SK-MEL-5 (cell line): Measurements from ENCODE around the gene FKBP2. TPM values are rescaled to one million over a fixed set of nuclear protein-coding genes. Genes with fewer than 3 reads are reported as not detected.

Experiments
- DNase-seq: peaks from one replicate; pipeline ENCODE4 v3.0.0-alpha.2; 2016; ENCODE audit warnings: low read depth, low spot score
- in situ Hi-C: cut with HindIII; loops from 2 replicates; pipeline ENCODE4 v1.10.0; 2016; ENCODE audit warnings: low sequenced_read_pairs, high pct_unique_total_duplicates, low pct_unique_long_range_greater_than_20kb
- total RNA-seq: library from RNA; depleted of rRNA; stranded (reverse); fragments of >200 nt; shearing (Covaris generic); gene quantifications from 2 replicates; pipeline ENCODE4 v1.2.3, GENCODE V29; 2014

The FKBP2 gene
- total RNA-seq, 1 experiment from 2014 or later, result 107 TPM

DNA sequence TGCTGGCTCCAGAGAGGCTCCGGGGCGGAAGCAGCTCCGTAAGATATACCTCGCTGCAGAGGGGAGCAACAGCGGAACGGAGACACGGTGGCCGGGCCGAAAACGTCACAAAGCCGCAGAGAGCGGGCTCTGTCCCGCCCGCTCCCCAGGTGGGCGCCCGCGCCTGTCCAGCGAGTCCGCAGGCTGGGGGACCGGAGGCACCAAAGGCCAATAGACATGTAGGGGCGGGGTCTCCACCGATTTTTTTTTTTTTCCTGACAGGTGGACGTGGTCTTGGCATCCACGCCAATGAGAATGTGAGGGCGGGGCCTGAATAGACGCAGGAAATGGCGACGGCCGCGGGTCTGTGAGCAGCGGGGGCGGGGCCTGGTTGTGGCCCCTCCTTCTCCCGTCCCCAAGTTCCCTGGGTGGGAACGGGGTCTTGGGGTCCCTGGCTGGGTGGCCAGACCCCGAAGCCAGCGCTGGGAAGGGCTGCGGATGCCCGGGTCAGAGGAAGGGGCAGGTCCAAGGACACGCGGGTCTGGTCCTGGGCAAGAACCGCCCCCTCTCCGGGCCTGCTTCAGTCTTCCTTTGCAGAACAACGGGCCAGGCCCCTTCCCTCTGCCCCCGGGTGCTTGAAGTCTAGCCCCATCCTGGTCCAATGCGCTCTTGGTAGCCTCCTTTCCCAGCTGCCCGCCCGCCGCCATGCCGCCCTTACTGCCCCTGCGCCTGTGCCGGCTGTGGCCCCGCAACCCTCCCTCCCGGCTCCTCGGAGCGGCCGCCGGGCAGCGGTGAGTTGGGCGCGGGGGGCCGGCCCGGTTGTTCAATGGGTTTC lies 10.5 kb upstream of the FKBP2 start, which contains the start of gene DNAJC4:
Gene DNAJC4, plus strand, starts transcription at position 378 of the 814 bp plus-strand sequence. Its CDS starts 307 bp downstream, at position 685.
- in situ Hi-C loops, result no loop called here
- peak; percentile 91 for DNase-seq

- in situ Hi-C loops, result no loop called here
- no peak for DNase-seq
Measured at GRCh38 chr11:64230985-64231365, 9.9 kb upstream of the FKBP2 start.

GRCh38 chr11:64231546-64231945 lies 9.3 kb upstream of the FKBP2 start:
- DNase-seq, result no peak
- in situ Hi-C loops, result no loop called here

DNA sequence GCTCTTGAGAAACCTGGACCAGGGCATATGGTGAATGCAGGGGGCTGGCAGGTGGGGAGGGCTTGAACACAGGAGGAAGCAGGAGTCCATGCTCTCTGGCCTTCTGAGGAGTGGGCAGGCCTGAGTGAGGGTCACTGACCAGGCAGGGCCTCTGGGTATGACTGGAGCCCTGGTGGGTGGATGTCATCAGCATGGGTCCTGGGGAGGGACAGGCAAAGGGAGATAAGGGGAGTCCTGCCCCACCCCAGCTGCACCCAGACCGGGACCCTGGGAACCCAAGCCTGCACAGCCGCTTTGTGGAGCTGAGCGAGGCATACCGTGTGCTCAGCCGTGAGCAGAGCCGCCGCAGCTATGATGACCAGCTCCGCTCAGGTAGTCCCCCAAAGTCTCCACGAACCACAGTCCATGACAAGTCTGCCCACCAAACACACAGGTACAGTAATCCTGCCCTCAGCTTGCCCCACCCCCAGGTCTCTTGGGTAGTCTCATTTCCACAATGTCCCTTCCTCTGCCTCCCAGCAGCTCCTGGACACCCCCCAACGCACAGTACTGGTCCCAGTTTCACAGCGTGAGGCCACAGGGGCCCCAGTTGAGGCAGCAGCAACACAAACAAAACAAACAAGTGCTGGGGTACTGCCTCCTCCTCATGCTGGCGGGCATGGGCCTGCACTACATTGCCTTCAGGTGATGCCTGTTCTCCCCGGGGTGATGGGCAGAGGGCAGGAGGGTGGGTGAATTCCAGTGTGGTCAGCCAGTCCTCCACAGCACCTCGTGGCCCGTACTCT lies 8.5 kb upstream of the FKBP2 start:
- in situ Hi-C loops, result no loop called here

DNA sequence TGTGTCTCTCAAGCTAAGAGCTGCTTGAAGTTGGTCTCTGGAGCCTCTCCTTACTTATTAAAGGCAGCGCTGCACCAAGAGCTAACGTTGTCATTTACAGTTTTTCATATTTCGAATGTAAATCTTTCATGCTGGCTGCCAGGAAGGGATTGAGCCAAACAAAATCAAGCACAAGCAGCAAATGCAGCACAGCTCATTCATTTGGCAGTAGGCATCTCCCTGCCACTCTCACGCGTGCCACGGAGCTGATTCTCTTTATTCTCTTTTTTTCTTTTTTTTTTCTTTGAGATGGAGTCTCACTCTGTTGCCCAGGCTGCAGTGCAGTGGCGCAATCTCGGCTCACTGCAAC lies 8.0 kb upstream of the FKBP2 start:
- no peak for DNase-seq
- in situ Hi-C loops, result no loop called here

More for the DNA sequence above, 8.5 kb upstream of the FKBP2 start:
- no peak for DNase-seq

GRCh38 chr11:64233913-64234586 lies 6.8 kb upstream of the FKBP2 start, which contains the start of gene VEGFB:
TSS of gene VEGFB (plus strand) at chr11:64234584. CDS start at chr11:64234834, 250 bp downstream.
- peak; percentile 55 for DNase-seq
- in situ Hi-C loops, result no loop called here

DNA sequence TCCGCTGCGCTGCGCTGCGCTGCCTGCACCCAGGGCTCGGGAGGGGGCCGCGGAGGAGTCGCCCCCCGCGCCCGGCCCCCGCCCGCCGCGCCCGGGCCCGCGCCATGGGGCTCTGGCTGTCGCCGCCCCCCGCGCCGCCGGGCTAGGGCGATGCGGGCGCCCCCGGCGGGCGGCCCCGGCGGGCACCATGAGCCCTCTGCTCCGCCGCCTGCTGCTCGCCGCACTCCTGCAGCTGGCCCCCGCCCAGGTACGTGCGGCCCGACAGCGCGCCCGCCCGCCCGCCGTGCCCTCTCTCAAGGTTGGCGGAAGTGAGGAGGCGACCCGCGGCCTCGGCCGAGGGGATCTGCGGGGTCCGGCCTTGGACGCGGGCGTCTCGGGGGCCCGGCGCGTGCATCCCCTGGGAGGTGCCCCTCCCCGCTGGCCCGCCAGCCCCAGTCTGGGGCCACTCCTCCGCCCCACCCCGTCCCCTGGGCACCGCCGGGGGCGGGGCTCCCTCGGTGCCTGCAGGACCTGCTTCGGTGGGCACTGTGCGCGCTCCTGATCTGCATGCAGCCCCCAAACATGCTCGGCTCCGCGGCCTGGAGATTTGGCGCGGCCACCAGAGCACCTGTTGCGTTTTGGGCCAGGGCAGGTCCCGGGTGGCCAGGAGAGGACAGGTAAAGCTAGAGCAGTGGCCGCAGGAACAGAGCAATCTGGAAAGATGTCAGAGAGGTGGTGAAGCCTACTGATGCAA lies 6.1 kb upstream of the FKBP2 start:
- no peak for DNase-seq
- in situ Hi-C loops, result no loop called here

DNA sequence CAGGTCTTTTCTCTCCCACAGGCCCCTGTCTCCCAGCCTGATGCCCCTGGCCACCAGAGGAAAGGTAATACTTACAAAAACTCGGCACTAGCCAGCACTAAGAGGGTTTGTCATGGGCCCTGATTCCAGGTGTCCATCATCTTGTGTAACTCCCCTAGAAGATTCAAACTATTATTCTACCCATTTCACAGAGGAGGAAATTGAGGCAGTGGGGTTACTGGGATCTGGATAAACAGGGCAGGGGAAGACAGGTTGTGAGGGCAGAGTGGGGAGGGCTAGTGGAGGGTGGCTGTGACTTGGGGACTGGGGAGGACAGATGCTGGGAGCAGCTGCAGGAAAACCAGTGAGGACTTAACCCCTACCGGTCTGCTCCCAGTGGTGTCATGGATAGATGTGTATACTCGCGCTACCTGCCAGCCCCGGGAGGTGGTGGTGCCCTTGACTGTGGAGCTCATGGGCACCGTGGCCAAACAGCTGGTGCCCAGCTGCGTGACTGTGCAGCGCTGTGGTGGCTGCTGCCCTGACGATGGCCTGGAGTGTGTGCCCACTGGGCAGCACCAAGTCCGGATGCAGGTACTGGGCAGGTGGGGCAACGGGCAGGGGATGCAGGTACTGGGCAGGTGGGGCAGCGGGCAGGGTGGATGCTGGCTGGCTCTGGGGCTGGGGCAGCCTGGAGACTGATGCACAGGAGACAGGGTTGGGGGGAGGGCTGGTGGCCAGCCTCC lies 5.3 kb upstream of the FKBP2 start:
- in situ Hi-C loops, result no loop called here
- DNase-seq, result no peak

- in situ Hi-C loops, result no loop called here
Measured at GRCh38 chr11:64237484-64237951, 3.4 kb upstream of the FKBP2 start.

GRCh38 chr11:64238076-64238475 lies 2.8 kb upstream of the FKBP2 start:
- DNase-seq, result no peak
- in situ Hi-C loops, result no loop called here

More at GRCh38 chr11:64237484-64237951, 3.4 kb upstream of the FKBP2 start:
- no peak for DNase-seq

GRCh38 chr11:64238999-64239398 lies 1.9 kb upstream of the FKBP2 start:
- in situ Hi-C loops, result no loop called here
- DNase-seq, result no peak

DNA sequence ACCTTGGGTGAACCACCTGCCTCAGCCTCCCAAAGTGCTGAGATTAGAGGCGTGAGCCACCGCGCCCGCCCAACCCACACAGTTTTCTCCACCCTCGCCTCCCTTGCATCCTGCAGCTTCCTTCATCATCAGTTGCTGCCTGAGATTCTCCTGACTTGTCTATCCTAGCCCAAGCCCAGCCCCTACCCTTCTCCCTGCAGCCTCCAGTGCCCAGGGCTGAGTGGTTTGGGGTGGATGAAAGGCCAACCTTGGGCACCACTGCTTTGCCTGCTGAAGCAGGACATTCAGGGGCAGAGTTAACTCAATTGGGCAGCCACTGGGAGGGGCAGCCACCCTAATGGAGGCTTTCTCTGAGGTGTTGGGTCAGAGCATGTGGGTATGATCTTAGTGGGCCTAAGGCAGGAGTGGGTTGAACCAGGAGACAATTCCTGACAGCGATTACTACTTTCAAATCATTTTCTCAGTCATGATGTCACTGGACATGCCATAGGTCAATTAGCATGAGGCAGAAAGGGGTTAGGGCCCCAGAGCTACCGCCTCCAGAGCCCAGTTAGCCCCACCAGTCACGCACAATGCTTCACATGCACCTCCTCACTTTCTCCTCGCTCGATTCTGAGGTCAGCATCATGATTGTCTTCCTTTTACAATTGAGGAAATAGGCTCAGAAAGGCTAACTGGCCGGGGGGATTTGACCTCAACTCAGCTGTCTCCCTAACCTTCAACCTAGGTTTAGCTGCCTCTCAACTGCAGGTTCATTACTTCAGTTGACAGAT lies 1.0 kb upstream of the FKBP2 start:
- DNase-seq, result no peak
- in situ Hi-C loops, result no loop called here

DNA sequence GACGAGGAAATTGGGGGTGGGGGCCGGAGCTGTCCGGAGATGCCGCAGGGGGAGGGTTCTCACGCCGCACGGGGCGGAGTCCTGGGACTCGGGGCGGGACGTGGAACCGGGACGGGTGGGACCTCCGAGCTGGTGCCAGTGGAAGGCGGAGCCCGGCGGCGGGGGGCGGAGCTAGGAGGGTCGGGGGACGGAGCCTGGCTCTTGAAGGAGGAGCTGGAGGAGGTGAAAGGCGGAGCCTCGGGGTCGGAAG lies 271 bp downstream of the FKBP2 start:
- peak; percentile 97 for DNase-seq
- in situ Hi-C loops, result no loop called here

DNA sequence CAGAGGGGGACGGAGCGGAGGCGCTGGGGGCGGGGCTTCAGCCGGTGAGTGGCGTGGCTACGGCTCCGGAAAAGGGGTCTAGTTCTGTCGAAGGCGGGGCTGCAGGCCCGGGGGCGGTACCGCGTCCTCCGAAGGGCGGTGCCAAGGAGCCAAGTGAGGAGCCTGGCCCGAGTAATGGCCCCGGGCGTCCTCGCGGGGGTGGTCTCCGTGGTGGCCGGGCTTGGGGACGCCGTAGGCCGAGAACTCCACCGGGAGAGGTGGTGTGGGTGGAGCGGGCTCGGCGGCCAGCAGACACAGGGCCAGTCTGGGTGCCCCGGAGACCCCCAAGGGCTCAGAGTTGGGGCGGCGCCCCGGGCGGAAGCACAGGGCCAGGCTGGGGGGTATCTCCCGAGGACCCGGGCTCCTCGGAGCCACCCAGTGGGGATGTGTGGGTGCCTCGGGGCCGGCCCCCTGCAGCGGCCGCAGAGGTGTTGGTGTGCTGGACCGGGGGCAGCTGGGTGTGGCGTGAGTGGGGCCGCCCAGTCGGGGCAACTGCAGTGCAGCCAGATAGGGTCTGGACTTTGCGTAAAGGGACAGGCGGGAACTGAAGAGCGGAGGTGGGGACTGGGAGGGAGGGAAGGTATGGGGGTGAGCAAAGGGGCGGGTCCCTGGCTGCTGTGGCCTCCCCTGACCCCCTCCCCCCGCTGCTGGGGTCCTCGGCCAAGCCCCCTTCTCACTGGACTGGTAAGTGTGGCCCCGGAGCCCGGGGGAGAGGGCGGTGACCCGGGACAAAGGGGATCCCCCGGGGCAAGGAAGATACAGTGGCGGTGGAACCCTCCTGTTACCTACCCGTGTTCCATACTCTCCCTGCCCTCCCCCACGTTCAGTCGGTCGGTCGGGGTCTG lies 838 bp downstream of the FKBP2 start:
- no peak for DNase-seq
- in situ Hi-C loops, result no loop called here

DNA sequence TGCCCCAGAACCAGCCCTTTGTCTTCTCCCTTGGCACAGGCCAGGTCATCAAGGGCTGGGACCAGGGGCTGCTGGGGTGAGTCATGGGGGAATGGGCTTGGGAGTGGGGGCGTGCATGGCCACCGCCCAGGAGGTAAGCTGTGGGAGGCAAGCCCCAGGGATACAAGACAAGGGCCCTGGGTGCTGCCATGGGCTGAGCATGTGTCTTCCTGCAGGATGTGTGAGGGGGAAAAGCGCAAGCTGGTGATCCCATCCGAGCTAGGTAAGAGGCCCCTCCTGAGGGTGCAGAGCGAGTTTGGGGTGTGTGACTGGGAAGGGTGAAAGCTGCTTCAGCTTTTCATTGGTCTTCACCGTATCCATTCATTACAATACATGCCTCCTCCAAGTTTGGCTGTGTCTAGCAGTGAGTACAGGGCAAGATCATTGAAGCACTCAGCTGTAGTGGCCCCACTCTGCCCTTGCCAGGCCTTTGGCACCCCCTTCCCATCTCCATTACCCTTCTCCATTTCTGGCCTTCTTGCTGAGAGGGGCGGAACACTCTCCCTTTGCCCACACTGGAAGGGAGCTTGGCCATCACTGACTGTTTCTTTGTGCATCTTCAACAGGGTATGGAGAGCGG lies 2.5 kb downstream of the FKBP2 start:
- in situ Hi-C loops, result no loop called here
- DNase-seq, result no peak
